Trophoblast cell (in vitro differentiated cells and primary cell): ENCODE data around the gene PPARG.

ENCODE experiments used
- DNase-seq, 2 donors: peaks; one replicate each; pipeline ENCODE4 v3.0.0-alpha.2; 2016
- H2AFZ ChIP-seq: 2 replicates; pipeline ENCODE4 v1.6.1; 2013; ENCODE audit warnings: low read length, moderate library complexity, mild to moderate bottlenecking; ENCODE audit not compliant: insufficient read depth, poor library complexity
- H2AK5ac ChIP-seq: 2 replicates; pipeline ENCODE4 v1.6.1; 2013; ENCODE audit warnings: mild to moderate bottlenecking, low read length
- H2BK120ac ChIP-seq: 2 replicates; pipeline ENCODE4 v1.6.1; 2013; ENCODE audit warnings: low read length, mild to moderate bottlenecking, moderate library complexity; ENCODE audit not compliant: insufficient read depth, poor library complexity
- H2BK12ac ChIP-seq: 2 replicates; pipeline ENCODE4 v1.6.1; 2013; ENCODE audit warnings: mild to moderate bottlenecking, low read length, moderate library complexity
- H2BK5ac ChIP-seq: 2 replicates; pipeline ENCODE4 v1.6.1; 2013; ENCODE audit warnings: low read length, low read depth, moderate library complexity, mild to moderate bottlenecking; ENCODE audit not compliant: poor library complexity
- H3K14ac ChIP-seq: 2 replicates; pipeline ENCODE4 v1.6.1; 2013; ENCODE audit warnings: mild to moderate bottlenecking, low read length
- H3K18ac ChIP-seq: 2 replicates; pipeline ENCODE4 v1.6.1; 2013; ENCODE audit warnings: mild to moderate bottlenecking, low read length
- H3K23ac ChIP-seq: 2 replicates; pipeline ENCODE4 v1.6.1; 2013; ENCODE audit warnings: low read length
- H3K27ac ChIP-seq: 2 replicates; pipeline ENCODE4 v1.5.1; 2013; ENCODE audit warnings: low read depth, mild to moderate bottlenecking, inconsistent platforms, low read length, moderate library complexity
- H3K27me3 ChIP-seq: 2 replicates; pipeline ENCODE4 v1.6.1; 2013; ENCODE audit warnings: inconsistent platforms, mild to moderate bottlenecking, low read length, moderate library complexity; ENCODE audit not compliant: insufficient read depth
- H3K36me3 ChIP-seq, 2 experiments: 1 replicate in 1 of 2; 2 replicates in 1 of 2; pipeline ENCODE4 v1.6.1; 2013; ENCODE audit warnings: low read length in 2 of 2, mild to moderate bottlenecking in 2 of 2, moderate library complexity in 1 of 2; ENCODE audit not compliant: insufficient read depth in 2 of 2, control insufficient read depth in 1 of 2
- H3K4ac ChIP-seq: 2 replicates; pipeline ENCODE4 v1.6.1; 2013; ENCODE audit warnings: low read depth, mild to moderate bottlenecking, low read length, moderate library complexity
- H3K4me1 ChIP-seq, 2 experiments: 1 replicate in 1 of 2; 2 replicates in 1 of 2; pipeline ENCODE4 v1.6.1; 2013; ENCODE audit warnings: low read length in 2 of 2, mild to moderate bottlenecking in 2 of 2, moderate library complexity in 1 of 2; ENCODE audit not compliant: insufficient read depth in 2 of 2, control insufficient read depth in 1 of 2
- H3K4me2 ChIP-seq: 2 replicates; pipeline ENCODE4 v1.6.1; 2013; ENCODE audit warnings: inconsistent platforms, mild to moderate bottlenecking, low read length, moderate library complexity
- H3K4me3 ChIP-seq: 2 replicates; pipeline ENCODE4 v1.5.1; 2013; ENCODE audit warnings: mild to moderate bottlenecking, low read depth, low read length, inconsistent platforms
- H3K79me1 ChIP-seq: one replicate; pipeline ENCODE4 v1.6.1; 2013; ENCODE audit warnings: low read length
- H3K79me2 ChIP-seq: 2 replicates; pipeline ENCODE4 v1.6.1; 2013; ENCODE audit warnings: low read length, mild to moderate bottlenecking; ENCODE audit not compliant: control insufficient read depth, insufficient read depth, poor library complexity
- H3K9ac ChIP-seq: 2 replicates; pipeline ENCODE4 v1.6.1; 2013; ENCODE audit warnings: mild to moderate bottlenecking, low read length
- H3K9me3 ChIP-seq: 2 replicates; pipeline ENCODE4 v1.6.1; 2013; ENCODE audit warnings: low read depth, mild to moderate bottlenecking, control low read depth, inconsistent platforms, low read length; ENCODE audit not compliant: insufficient read depth
- H4K12ac ChIP-seq: 2 replicates; pipeline ENCODE4 v1.6.1; 2013; ENCODE audit warnings: low read depth, mild to moderate bottlenecking, low read length, moderate library complexity
- H4K8ac ChIP-seq: 2 replicates; pipeline ENCODE4 v1.6.1; 2013; ENCODE audit warnings: low read depth, mild to moderate bottlenecking, low read length, moderate library complexity
- H4K91ac ChIP-seq: one replicate; pipeline ENCODE4 v1.6.1; 2013; ENCODE audit warnings: low read depth, mild to moderate bottlenecking, low read length, moderate library complexity
- WGBS: extraction: QIAGEN DNeasy Blood & Tissue Kit; methylation state at CpG from one replicate; pipeline ENCODE4 v1.1.7; 2013; ENCODE audit warnings: missing lambda C conversion rate; ENCODE audit not compliant: insufficient read length, insufficient coverage; ENCODE audit errors: extremely low coverage; 5-methylcytosine and 5-hydroxymethylcytosine counted together

PPARG gene

GRCh38 chr3:12444582-12445471 is 156.0 kb downstream of the PPARG start:
- Histone ChIP-seq H3K4me1 (peaks cover 26 to 36% of the 10 kb centered on the region in 2 experiments), H3K4ac (peak overlapping the region; percentile 29), H3K4me2 (peak overlapping the region; percentile 42), H2AFZ (peak overlapping the region; percentile 44), H3K79me1 (peaks cover 27% of the 10 kb centered on the region), H2AK5ac (no peak overlapping the region), H3K4me3 (no peak overlapping the region), H3K14ac (peak overlapping the region; percentile 50), H2BK12ac (peak overlapping the region; percentile 32), H3K9ac (no peak overlapping the region), H3K36me3 (no peaks in the 10 kb centered on the region), H4K91ac (peak overlapping the region; percentile 98), H3K18ac (peak overlapping the region; percentile 1), H3K23ac (no peak overlapping the region), H4K12ac (peak overlapping the region; percentile 25), H3K27me3 (no peaks in the 10 kb centered on the region), H2BK5ac (peak overlapping the region; percentile 84), H3K9me3 (no peaks in the 10 kb centered on the region), H2BK120ac (peak overlapping the region; percentile 85), H3K79me2 (no peaks in the 10 kb centered on the region), H4K8ac (peak overlapping the region; percentile 5), H3K27ac (peak overlapping the region; percentile 84)
- DNase-seq, result peak; percentile 94
- WGBS, result no CpG with 5 or more reads among the region's 24 CpGs

GRCh38 chr3:12445523-12446240 is 156.8 kb downstream of the PPARG start:
- H3K27me3 ChIP-seq, result no peaks in the 10 kb centered on the region
- peak overlapping the region; percentile 98 for H4K91ac ChIP-seq
- peak overlapping the region; percentile 42 for H3K4me2 ChIP-seq
- peak overlapping the region; percentile 94 for H2BK120ac ChIP-seq
- DNase-seq, result no peak
- H4K8ac ChIP-seq, result peak overlapping the region; percentile 38
- WGBS, result no CpG with 5 or more reads among the region's 8 CpGs
- H3K4ac ChIP-seq, result peak overlapping the region; percentile 28
- peak overlapping the region; percentile 84 for H3K27ac ChIP-seq
- peak overlapping the region; percentile 91 for H3K14ac ChIP-seq
- no peak overlapping the region for H3K9ac ChIP-seq
- H3K4me1 ChIP-seq, result peaks cover 26 to 36% of the 10 kb centered on the region in 2 experiments
- no peak overlapping the region for H3K4me3 ChIP-seq
- no peaks in the 10 kb centered on the region for H3K9me3 ChIP-seq
- H2AK5ac ChIP-seq, result peak overlapping the region; percentile 59
- peaks cover 27% of the 10 kb centered on the region for H3K79me1 ChIP-seq
- H3K18ac ChIP-seq, result peak overlapping the region; percentile 62
- H3K36me3 ChIP-seq, result no peaks in the 10 kb centered on the region
- peak overlapping the region; percentile 96 for H2BK12ac ChIP-seq
- H3K23ac ChIP-seq, result no peak overlapping the region
- peak overlapping the region; percentile 73 for H2BK5ac ChIP-seq
- H3K79me2 ChIP-seq, result no peaks in the 10 kb centered on the region
- no peak overlapping the region for H4K12ac ChIP-seq
- no peak overlapping the region for H2AFZ ChIP-seq

GRCh38 chr3:12446298-12446697 is 157.4 kb downstream of the PPARG start:
- Histone ChIP-seq H3K4me2 (no peak overlapping the region), H3K27me3 (no peaks in the 10 kb centered on the region), H3K23ac (no peak overlapping the region), H4K12ac (no peak overlapping the region), H2AK5ac (peak overlapping the region; percentile 71), H4K8ac (no peak overlapping the region), H2BK12ac (peak overlapping the region; percentile 96), H3K79me1 (peaks cover 27% of the 10 kb centered on the region), H3K18ac (no peak overlapping the region), H3K9me3 (no peaks in the 10 kb centered on the region), H4K91ac (peak overlapping the region; percentile 98), H3K9ac (no peak overlapping the region), H3K27ac (peak overlapping the region; percentile 84), H3K4me1 (peaks cover 26 to 36% of the 10 kb centered on the region in 2 experiments), H3K36me3 (no peaks in the 10 kb centered on the region), H3K4me3 (no peak overlapping the region), H3K4ac (peak overlapping the region; percentile 20), H3K14ac (no peak overlapping the region), H3K79me2 (no peaks in the 10 kb centered on the region), H2BK5ac (no peak overlapping the region), H2BK120ac (peak overlapping the region; percentile 94), H2AFZ (no peak overlapping the region)
- WGBS, result no CpG with 5 or more reads among the region's 7 CpGs
- no peak for DNase-seq

DNA sequence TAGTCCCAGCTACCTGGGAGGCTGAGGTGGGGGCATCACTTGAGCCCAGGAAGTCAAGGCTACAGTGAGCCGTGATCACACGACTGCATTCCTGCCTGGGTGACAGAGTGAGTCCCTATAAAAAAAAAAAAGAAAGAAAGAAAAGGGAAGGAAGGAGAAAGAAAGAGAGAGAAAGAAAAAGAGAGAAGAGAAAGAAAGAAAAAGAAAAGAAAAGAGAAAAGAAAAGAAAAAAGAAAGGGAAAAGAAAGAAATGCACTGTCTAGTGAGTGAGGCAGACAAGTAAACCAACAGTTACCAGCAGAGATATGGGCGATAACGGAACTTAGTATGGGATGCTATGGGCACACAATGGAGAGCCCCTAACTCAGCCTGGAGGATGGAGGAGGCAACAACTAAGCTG is 158.2 kb downstream of the PPARG start:
- no peak overlapping the region for H3K4ac ChIP-seq
- no peaks in the 10 kb centered on the region for H3K79me2 ChIP-seq
- DNase-seq, result no peak
- no peak overlapping the region for H3K9ac ChIP-seq
- H2AFZ ChIP-seq, result no peak overlapping the region
- no peak overlapping the region for H3K4me3 ChIP-seq
- no peak overlapping the region for H2BK120ac ChIP-seq
- H2BK12ac ChIP-seq, result no peak overlapping the region
- no peak overlapping the region for H4K12ac ChIP-seq
- H3K4me1 ChIP-seq, result peaks cover 26 to 36% of the 10 kb centered on the region in 2 experiments
- no CpG with 5 or more reads among the region's 4 CpGs for WGBS
- no peak overlapping the region for H2AK5ac ChIP-seq
- no peaks in the 10 kb centered on the region for H3K36me3 ChIP-seq
- no peak overlapping the region for H3K4me2 ChIP-seq
- H3K14ac ChIP-seq, result no peak overlapping the region
- H4K91ac ChIP-seq, result no peak overlapping the region
- no peaks in the 10 kb centered on the region for H3K27me3 ChIP-seq
- H3K18ac ChIP-seq, result no peak overlapping the region
- peaks cover 2% of the 10 kb centered on the region for H3K9me3 ChIP-seq
- H2BK5ac ChIP-seq, result no peak overlapping the region
- no peak overlapping the region for H3K23ac ChIP-seq
- no peak overlapping the region for H4K8ac ChIP-seq
- peaks cover 27% of the 10 kb centered on the region for H3K79me1 ChIP-seq
- H3K27ac ChIP-seq, result no peak overlapping the region
